ENCODE results near the gene SMIM21.

- TF ChIP-seq CTCF (IDR thresholded peaks at IDR 0.05) (no peak), EP300 (IDR thresholded peaks at IDR 0.05) (no peak)
These were observed 40.3 kb upstream of the SMIM21 start for GRCh38 chr18:75467851-75468250.
